ENCODE results near the gene FHIT.

FHIT gene

GRCh38 chr3:60948488-60948887 is 302.8 kb downstream of the FHIT start:
- no peak overlapping the region for H3K9ac ChIP-seq (ENCODE audit: low read depth, low read length)
- H3K27me3 ChIP-seq (ENCODE audit: control insufficient read depth, insufficient read depth, low read length), result no peaks in the 10 kb centered on the region
- H3K4me1 ChIP-seq (ENCODE audit: control insufficient read depth, insufficient read depth, low read length), result no peaks in the 10 kb centered on the region
- no peaks in the 10 kb centered on the region for H3K9me3 ChIP-seq (ENCODE audit: control insufficient read depth, insufficient read depth, low read length)
- H3K4me3 ChIP-seq (ENCODE audit: low read depth, low read length), result no peak overlapping the region
- H3K36me3 ChIP-seq (ENCODE audit: control insufficient read depth, insufficient read depth, low read length), result no peaks in the 10 kb centered on the region

DNA sequence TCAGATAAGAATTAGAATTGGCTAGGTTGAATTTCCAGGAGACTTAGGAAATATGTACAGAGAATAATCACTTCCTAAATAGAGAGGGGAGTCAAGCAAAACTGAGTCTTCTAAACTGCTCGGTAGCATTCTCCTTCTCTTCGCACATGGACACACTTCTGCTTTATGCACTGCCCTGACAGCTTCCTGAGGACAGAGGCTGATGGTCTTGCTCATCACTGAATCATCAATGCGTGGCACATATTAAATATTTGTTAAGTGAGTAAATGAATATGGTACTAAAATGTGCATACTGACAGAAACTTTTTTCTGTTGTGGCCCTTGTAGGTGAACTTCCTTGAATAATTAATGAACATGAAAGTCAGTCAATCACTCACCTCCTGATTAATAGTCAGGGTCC is 315.5 kb downstream of the FHIT start:
- H3K36me3 ChIP-seq (ENCODE audit: control insufficient read depth, insufficient read depth, low read length), result no peaks in the 10 kb centered on the region
- H3K4me1 ChIP-seq (ENCODE audit: control insufficient read depth, insufficient read depth, low read length), result no peaks in the 10 kb centered on the region
- no peak overlapping the region for H3K4me3 ChIP-seq (ENCODE audit: low read depth, low read length)
- no peaks in the 10 kb centered on the region for H3K9me3 ChIP-seq (ENCODE audit: control insufficient read depth, insufficient read depth, low read length)
- H3K9ac ChIP-seq (ENCODE audit: low read depth, low read length), result no peak overlapping the region
- no peaks in the 10 kb centered on the region for H3K27me3 ChIP-seq (ENCODE audit: control insufficient read depth, insufficient read depth, low read length)

DNA sequence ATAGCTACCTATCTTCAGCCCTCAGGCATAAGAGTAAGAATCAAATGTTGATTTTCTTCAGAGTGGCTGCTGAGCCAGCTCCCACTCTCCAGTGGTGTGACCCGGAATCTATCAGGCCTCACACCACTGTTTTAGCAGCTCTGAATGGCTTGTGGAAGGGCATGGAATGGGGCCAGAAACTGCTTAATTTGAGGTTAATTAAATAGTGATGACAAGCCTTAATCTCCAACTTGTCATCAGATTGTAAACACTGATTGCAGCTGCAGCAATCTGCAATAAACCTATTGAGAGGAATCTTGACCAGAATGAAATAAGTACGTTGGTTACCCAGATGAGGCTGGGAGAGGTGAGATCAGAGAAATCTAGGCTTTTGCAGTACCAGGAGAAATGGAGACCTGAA is 317.4 kb downstream of the FHIT start:
- H3K9ac ChIP-seq (ENCODE audit: low read depth, low read length), result no peak overlapping the region
- H3K36me3 ChIP-seq (ENCODE audit: control insufficient read depth, insufficient read depth, low read length), result no peaks in the 10 kb centered on the region
- H3K9me3 ChIP-seq (ENCODE audit: control insufficient read depth, insufficient read depth, low read length), result no peaks in the 10 kb centered on the region
- H3K4me1 ChIP-seq (ENCODE audit: control insufficient read depth, insufficient read depth, low read length), result no peaks in the 10 kb centered on the region
- no peak overlapping the region for H3K4me3 ChIP-seq (ENCODE audit: low read depth, low read length)
- H3K27me3 ChIP-seq (ENCODE audit: control insufficient read depth, insufficient read depth, low read length), result no peaks in the 10 kb centered on the region

- Histone ChIP-seq H3K36me3 (ENCODE audit: control insufficient read depth, insufficient read depth, low read length) (no peaks in the 10 kb centered on the region), H3K4me3 (ENCODE audit: low read depth, low read length) (no peak overlapping the region), H3K4me1 (ENCODE audit: control insufficient read depth, insufficient read depth, low read length) (no peaks in the 10 kb centered on the region), H3K9me3 (ENCODE audit: control insufficient read depth, insufficient read depth, low read length) (no peaks in the 10 kb centered on the region), H3K9ac (ENCODE audit: low read depth, low read length) (no peak overlapping the region), H3K27me3 (ENCODE audit: control insufficient read depth, insufficient read depth, low read length) (no peaks in the 10 kb centered on the region)
Observed at GRCh38 chr3:60932643-60933042, 318.6 kb downstream of the FHIT start.

DNA sequence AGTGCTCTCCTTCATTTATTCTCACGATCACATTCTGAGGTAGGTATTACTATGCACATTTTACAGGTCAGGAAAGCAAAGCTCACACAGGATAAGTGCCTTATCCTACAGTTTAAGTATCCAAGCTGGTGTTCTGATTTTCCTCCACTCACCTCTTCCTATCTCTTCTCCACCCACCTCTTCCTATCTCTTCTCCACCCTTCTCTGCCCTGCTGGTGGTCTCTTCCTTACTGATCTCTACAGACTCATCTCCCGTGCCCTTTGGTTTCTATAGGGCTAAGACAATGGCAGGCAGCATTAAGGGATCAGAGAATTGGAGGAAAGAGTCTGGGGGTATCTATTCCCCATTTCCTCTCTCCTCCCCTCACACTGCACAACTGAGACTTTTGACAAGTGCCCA is 319.1 kb downstream of the FHIT start:
- Histone ChIP-seq H3K27me3 (ENCODE audit: control insufficient read depth, insufficient read depth, low read length) (no peaks in the 10 kb centered on the region), H3K9ac (ENCODE audit: low read depth, low read length) (no peak overlapping the region), H3K36me3 (ENCODE audit: control insufficient read depth, insufficient read depth, low read length) (no peaks in the 10 kb centered on the region), H3K4me3 (ENCODE audit: low read depth, low read length) (no peak overlapping the region), H3K9me3 (ENCODE audit: control insufficient read depth, insufficient read depth, low read length) (no peaks in the 10 kb centered on the region), H3K4me1 (ENCODE audit: control insufficient read depth, insufficient read depth, low read length) (no peaks in the 10 kb centered on the region)

GRCh38 chr3:60931452-60931851 is 319.8 kb downstream of the FHIT start:
- Histone ChIP-seq H3K27me3 (ENCODE audit: control insufficient read depth, insufficient read depth, low read length) (no peaks in the 10 kb centered on the region), H3K9ac (ENCODE audit: low read depth, low read length) (no peak overlapping the region), H3K4me1 (ENCODE audit: control insufficient read depth, insufficient read depth, low read length) (no peaks in the 10 kb centered on the region), H3K36me3 (ENCODE audit: control insufficient read depth, insufficient read depth, low read length) (no peaks in the 10 kb centered on the region), H3K4me3 (ENCODE audit: low read depth, low read length) (no peak overlapping the region), H3K9me3 (ENCODE audit: control insufficient read depth, insufficient read depth, low read length) (no peaks in the 10 kb centered on the region)

GRCh38 chr3:60920519-60920918 is 330.7 kb downstream of the FHIT start:
- H3K36me3 ChIP-seq (ENCODE audit: control insufficient read depth, insufficient read depth, low read length), result no peaks in the 10 kb centered on the region
- no peaks in the 10 kb centered on the region for H3K27me3 ChIP-seq (ENCODE audit: control insufficient read depth, insufficient read depth, low read length)
- no peak overlapping the region for H3K4me3 ChIP-seq (ENCODE audit: low read depth, low read length)
- no peak overlapping the region for H3K9ac ChIP-seq (ENCODE audit: low read depth, low read length)
- no peaks in the 10 kb centered on the region for H3K9me3 ChIP-seq (ENCODE audit: control insufficient read depth, insufficient read depth, low read length)
- H3K4me1 ChIP-seq (ENCODE audit: control insufficient read depth, insufficient read depth, low read length), result no peaks in the 10 kb centered on the region

GRCh38 chr3:60919296-60919695 is 332.0 kb downstream of the FHIT start:
- Histone ChIP-seq H3K4me1 (ENCODE audit: control insufficient read depth, insufficient read depth, low read length) (no peaks in the 10 kb centered on the region), H3K4me3 (ENCODE audit: low read depth, low read length) (no peak overlapping the region), H3K9me3 (ENCODE audit: control insufficient read depth, insufficient read depth, low read length) (no peaks in the 10 kb centered on the region), H3K27me3 (ENCODE audit: control insufficient read depth, insufficient read depth, low read length) (no peaks in the 10 kb centered on the region), H3K9ac (ENCODE audit: low read depth, low read length) (no peak overlapping the region), H3K36me3 (ENCODE audit: control insufficient read depth, insufficient read depth, low read length) (no peaks in the 10 kb centered on the region)

GRCh38 chr3:60917141-60917540 is 334.1 kb downstream of the FHIT start:
- H3K9ac ChIP-seq (ENCODE audit: low read depth, low read length), result no peak overlapping the region
- H3K4me1 ChIP-seq (ENCODE audit: control insufficient read depth, insufficient read depth, low read length), result no peaks in the 10 kb centered on the region
- no peaks in the 10 kb centered on the region for H3K27me3 ChIP-seq (ENCODE audit: control insufficient read depth, insufficient read depth, low read length)
- H3K4me3 ChIP-seq (ENCODE audit: low read depth, low read length), result no peak overlapping the region
- no peaks in the 10 kb centered on the region for H3K36me3 ChIP-seq (ENCODE audit: control insufficient read depth, insufficient read depth, low read length)
- no peaks in the 10 kb centered on the region for H3K9me3 ChIP-seq (ENCODE audit: control insufficient read depth, insufficient read depth, low read length)

DNA sequence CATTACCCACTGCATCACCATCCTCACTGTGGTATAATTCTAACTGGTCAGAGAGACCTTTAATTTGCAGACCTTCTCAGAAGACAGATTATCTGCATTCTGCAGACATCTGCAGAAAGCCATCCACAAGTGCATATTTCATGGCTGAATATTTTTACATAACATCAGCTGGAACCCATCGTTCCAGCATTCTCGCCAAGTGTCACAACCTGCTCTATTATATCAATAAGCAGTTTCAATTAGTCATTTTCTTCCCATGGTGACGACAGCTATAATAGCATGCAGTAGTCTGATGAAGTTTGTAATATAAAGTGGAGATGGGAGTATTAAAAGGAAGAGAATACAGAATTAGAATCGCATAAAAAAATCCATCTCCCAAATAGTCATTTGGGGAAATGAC is 334.7 kb downstream of the FHIT start:
- no peaks in the 10 kb centered on the region for H3K4me1 ChIP-seq (ENCODE audit: control insufficient read depth, insufficient read depth, low read length)
- H3K4me3 ChIP-seq (ENCODE audit: low read depth, low read length), result no peak overlapping the region
- H3K27me3 ChIP-seq (ENCODE audit: control insufficient read depth, insufficient read depth, low read length), result no peaks in the 10 kb centered on the region
- no peaks in the 10 kb centered on the region for H3K9me3 ChIP-seq (ENCODE audit: control insufficient read depth, insufficient read depth, low read length)
- no peaks in the 10 kb centered on the region for H3K36me3 ChIP-seq (ENCODE audit: control insufficient read depth, insufficient read depth, low read length)
- H3K9ac ChIP-seq (ENCODE audit: low read depth, low read length), result no peak overlapping the region

GRCh38 chr3:60913474-60913873 is 337.8 kb downstream of the FHIT start:
- Histone ChIP-seq H3K9me3 (ENCODE audit: control insufficient read depth, insufficient read depth, low read length) (no peaks in the 10 kb centered on the region), H3K4me3 (ENCODE audit: low read depth, low read length) (no peak overlapping the region)

GRCh38 chr3:60912876-60913275 is 338.4 kb downstream of the FHIT start:
- H3K27me3 ChIP-seq (ENCODE audit: control insufficient read depth, insufficient read depth, low read length), result no peaks in the 10 kb centered on the region
- no peak overlapping the region for H3K9ac ChIP-seq (ENCODE audit: low read depth, low read length)
- no peaks in the 10 kb centered on the region for H3K36me3 ChIP-seq (ENCODE audit: control insufficient read depth, insufficient read depth, low read length)
- H3K4me1 ChIP-seq (ENCODE audit: control insufficient read depth, insufficient read depth, low read length), result no peaks in the 10 kb centered on the region
- no peak overlapping the region for H3K4me3 ChIP-seq (ENCODE audit: low read depth, low read length)
- no peaks in the 10 kb centered on the region for H3K9me3 ChIP-seq (ENCODE audit: control insufficient read depth, insufficient read depth, low read length)

More at GRCh38 chr3:60913474-60913873, 337.8 kb downstream of the FHIT start:
- H3K4me1 ChIP-seq (ENCODE audit: control insufficient read depth, insufficient read depth, low read length), result no peaks in the 10 kb centered on the region
- no peaks in the 10 kb centered on the region for H3K36me3 ChIP-seq (ENCODE audit: control insufficient read depth, insufficient read depth, low read length)
- H3K9ac ChIP-seq (ENCODE audit: low read depth, low read length), result no peak overlapping the region
- no peaks in the 10 kb centered on the region for H3K27me3 ChIP-seq (ENCODE audit: control insufficient read depth, insufficient read depth, low read length)

DNA sequence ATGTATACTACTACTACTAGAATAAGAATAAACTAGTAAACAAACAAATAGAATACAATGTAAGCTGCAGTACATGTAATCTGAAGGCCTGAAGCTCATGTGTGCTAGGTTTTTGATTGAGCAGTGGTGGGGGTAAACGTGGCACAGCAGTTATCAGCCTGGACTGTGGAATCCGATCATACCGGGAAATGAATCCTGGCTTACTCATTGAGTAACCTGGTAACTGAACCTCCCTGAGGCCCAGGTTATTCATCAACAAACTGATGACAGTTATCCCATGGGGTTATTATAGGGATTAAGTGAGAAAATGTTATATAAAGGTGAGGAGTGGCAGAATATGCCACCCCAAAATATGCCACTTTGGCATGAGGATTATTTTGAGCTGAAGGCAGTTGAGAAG is 339.1 kb downstream of the FHIT start:
- no peak overlapping the region for H3K4me3 ChIP-seq (ENCODE audit: low read depth, low read length)
- H3K9ac ChIP-seq (ENCODE audit: low read depth, low read length), result no peak overlapping the region
- no peaks in the 10 kb centered on the region for H3K27me3 ChIP-seq (ENCODE audit: control insufficient read depth, insufficient read depth, low read length)
- H3K4me1 ChIP-seq (ENCODE audit: control insufficient read depth, insufficient read depth, low read length), result no peaks in the 10 kb centered on the region
- no peaks in the 10 kb centered on the region for H3K9me3 ChIP-seq (ENCODE audit: control insufficient read depth, insufficient read depth, low read length)
- no peaks in the 10 kb centered on the region for H3K36me3 ChIP-seq (ENCODE audit: control insufficient read depth, insufficient read depth, low read length)
